COLO829 (cell line): ENCODE data around the gene XPNPEP2.
"Not testable (repeated sequence)": the region's sequence is repeated elsewhere in the genome, so short reads cannot be mapped to it uniquely, and the experiment has no call there.

Source experiments
- DNase-seq: peaks from one replicate; pipeline ENCODE4 v3.0.0; 2012; ENCODE audit warnings: low spot score

XPNPEP2 gene

DNA sequence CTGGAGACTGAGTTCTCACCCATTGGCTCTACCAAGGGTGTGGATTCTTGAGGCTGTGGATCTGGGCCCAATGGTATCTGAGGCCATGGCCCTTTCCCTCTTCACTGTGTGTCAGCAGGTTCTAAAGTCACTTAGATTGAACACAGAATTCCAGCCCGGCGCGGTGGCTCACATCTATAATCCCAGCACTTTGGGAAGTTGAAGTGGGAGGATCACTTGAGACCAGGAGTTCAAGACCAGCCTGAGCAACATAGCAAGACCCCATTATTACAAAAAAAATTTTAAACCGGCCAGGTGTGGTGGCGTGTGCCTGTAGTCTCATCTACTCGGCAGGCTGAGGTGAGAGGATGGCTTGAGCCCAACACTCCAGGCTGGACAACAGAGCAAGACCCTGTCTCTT is 18.0 kb upstream of the XPNPEP2 start:
- DNase-seq: no peak

DNA sequence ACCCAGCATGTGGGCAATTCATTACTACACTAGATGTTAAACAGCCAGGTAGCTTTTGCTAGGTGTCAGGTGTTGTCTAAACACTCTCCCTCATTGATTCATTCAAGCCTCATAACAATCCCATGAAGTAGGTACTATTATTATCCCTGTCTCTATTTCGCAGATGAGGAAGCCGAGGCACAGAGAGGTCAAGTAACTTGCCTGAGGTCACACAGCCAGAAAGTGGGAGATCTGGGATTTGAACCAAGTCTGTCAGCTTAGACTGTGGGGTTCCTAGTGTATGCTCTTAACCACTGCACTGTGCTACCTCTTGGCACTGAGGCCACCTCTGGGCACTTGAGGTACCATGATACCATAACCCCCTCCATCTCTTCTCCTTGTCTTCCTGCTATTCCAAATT is 17.4 kb upstream of the XPNPEP2 start:
- DNase-seq: no peak

DNA sequence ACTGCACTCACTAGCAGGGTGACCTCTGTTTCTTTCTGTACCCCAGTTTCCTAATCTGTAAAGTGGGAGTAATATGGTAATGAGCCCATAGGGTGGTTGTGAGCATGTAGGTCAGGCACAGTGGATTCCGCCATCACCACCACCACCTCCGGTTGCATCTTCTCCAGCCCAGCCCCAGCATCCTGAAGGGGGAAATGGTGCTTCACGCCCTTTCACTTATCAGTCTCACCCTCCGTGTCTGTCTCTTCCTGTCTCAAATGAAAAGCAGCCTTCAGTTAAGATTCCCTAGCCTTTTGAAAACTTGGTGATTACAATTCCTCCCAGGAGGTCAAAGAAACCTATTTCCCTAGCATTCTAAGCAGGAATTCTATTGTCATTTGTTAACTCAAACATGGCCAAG is 16.9 kb upstream of the XPNPEP2 start:
- DNase-seq: no peak

DNA sequence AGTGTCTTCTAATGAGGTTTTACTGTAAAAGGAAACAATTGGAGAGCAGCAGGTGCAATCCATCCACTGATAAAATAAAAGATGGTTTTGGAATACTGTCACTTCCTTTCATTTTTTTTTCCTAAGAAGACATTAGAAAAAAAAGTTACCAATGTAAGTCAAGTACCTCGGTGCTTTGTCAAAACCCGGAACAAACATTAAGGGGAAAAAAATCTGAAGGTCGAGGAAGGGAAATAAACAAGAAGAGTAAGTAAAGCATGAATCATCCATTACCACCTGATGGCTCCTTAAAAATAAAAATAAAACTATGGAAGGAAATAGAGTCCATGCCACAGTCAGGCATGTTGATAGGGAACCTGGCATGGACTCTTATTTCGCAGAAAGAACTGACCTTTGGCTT is 15.3 kb upstream of the XPNPEP2 start:
- no peak for DNase-seq

DNA sequence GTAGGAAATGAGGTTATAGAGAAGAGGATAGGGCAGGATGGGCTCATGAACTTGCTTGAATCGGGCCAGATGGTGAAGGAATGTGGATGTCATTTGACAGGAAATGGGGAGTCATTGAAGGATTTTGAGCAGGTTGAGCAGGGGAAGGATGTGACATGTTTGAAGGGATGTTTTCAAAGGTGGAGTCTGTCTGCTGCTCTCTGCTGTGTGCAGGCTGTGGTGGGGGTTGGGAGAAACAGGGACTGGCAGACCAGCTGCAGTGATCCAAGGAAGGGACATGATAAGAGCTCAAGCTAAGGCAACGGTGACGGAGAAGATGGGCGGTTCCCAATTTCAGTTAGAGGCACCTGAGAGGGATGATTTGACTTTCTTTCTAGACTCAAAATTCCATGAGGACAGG is 14.0 kb upstream of the XPNPEP2 start:
- no peak for DNase-seq

DNA sequence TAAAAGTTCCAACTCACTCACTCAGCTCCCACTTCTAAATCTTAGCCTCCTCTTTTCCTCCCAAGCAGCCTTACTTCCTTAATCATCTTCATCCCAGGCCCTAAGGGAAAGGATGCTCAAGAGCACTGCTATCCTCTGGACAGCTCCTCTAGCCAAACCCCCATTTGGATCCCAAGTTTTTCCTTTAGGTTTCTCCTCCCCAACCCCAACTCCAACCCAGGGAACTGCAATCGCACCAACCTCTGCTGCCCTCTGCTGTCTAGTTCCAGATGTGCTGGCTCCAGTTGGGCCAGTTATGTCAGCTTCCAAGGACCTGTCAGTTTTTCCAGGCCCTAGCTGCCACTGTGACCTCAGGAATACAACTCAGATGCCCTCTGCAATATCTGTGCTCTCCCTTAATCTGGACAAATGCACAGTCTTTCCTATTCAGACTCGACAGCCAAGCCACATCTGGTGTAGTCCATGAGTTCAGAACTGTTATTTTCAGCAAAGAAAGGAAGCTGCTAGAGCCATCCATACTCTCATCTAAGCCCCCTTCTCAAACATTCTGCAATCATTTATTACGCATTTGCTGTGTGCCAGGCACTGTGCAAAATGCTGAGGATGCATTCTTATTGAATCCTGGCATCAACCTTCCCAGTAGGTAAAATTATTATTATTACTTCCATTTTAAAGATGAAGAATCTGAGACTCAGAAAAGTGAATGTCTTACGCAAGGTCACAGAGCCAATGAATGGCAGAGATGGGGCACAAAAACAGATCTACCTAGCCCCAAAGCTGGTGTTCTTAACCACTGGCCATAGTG is 12.3 kb upstream of the XPNPEP2 start:
- DNase-seq: peak; percentile 43

DNA sequence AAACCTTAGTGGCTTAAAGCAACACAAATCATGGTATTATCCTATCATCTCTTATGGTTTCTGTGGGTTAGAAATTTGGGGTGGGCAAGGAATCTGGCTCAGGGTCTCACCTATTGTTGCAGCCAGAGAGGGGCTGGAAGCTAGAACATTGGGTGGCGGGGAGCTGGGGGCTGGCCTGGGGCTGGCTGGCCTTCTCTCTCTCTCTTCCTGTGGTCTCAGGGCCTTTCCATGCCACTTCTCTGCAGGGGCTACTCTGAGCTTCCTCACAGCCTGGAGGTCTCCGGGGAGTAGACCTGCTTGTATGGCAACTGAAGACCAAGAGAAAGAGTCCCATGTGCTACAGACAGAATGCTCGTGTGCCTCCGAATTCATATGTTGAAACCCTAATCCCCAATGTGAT is 10.7 kb upstream of the XPNPEP2 start:
- no peak for DNase-seq

DNA sequence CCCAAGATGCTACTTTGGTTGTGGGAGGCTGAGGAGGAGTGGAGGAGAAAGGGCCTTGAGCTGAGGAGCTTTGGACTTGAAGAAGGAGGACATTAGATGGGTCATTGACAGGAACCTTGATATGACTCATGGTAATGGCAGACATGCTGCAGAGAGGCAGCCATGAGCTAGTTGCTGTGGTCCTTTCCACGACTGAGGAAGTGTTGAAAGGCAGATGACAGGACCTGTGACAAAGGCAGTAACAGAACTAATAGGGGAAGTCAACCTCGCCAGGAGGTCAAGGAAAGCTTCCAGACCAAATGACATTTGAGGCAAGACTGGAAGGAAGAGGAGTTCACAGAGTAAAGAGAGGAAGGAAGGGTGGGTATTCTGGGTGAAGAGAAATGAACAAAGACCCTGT is 7.6 kb upstream of the XPNPEP2 start:
- no peak for DNase-seq

DNA sequence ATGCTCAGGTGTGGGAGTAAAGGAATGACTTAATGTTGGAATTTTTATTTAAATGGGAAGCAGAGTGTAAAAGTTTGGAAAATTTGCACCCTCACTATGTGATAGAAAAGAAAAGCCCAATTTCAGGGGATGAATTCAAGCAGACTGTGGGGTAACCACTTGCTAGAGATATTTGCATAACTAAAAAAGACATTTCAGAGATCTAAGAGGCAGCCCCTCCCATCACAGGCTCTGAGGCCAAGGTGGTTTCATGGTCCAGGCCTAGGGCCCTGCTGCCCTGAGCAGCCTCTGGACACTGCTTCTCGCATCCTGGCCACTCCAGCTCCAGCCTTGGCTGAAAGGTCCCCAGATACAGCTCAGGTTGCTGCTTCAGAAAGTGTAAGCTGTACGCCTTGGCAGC is 5.9 kb upstream of the XPNPEP2 start:
- no peak for DNase-seq

DNA sequence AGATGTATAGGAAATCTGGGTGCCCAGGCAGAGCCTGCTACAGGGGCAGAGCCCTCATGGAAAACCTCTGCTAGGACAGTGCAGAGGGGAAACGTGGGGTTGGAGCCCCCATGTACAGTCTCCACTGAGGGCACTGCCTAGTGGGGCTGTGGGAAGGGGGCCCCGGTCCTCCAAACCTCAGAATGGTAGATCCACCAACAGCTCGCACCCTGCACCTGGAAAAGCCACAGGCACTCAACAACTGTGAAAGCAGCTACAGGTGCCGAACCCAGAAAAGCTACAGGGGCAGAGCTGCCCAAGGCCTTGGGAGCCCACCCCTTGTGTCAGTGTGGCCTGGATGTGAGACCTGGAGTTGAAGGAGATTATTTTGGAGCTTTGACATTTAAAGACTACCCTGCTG is 5.4 kb upstream of the XPNPEP2 start:
- DNase-seq: no peak

DNA sequence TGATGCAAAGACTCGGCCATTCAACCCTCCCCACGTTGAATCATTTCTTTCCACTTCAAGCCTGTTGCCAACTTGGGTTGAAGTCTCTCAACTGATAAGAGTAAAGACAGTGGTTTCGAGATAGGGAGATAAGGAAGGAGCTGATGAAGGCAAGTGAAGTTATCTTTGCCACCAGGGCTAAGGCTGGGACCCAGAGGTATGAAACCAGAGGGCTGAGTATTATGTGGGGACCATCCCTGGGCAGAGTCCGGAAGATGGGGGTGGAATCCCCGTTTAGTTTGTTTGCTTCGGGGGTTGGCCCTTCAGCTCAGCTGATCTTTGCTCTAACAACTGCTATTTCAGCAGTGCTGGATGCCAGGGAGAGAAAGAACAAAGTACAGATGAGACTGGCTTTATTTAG is 2.3 kb upstream of the XPNPEP2 start:
- DNase-seq: no peak

DNA sequence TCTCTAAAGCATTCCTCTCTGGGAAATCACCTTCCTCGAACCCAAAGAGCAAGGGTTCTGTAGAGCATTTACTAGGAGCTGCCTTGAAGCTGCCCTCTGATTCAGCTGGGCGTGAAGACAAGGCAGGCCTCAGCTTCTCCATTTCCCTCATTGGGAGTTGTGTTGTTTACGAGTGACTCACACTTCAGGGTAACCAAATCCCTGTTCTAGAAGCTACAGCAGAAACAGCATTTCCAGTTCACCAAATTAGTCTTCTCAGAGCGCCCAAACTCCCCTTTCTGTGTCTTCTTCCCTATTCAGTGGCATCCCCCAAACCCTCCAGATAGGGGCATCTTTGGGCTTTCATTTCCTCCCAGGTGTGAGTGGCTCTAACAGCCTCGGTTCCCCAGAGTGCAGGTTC is 863 bp upstream of the XPNPEP2 start:
- DNase-seq: no peak

DNA sequence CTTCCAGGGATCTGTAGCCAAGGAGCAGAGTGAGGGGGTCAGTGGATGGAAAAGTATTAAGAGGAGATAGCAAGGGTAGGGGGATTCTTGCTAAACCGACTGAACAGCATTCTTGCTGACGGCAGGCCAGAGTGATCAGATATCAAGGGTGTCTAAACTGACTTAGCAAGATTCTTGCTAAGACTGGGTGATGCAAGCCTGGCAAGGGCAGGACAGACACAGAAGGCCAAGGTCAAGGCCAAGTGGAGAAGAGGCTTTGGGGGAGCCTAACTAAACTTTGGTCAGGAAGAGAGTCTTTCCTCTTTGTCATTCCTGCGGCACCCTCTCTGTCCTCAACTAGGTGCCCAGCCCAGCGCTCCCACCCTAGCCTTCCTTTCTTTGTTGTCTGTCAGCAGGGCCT is 799 bp downstream of the XPNPEP2 start:
- DNase-seq: no peak

DNA sequence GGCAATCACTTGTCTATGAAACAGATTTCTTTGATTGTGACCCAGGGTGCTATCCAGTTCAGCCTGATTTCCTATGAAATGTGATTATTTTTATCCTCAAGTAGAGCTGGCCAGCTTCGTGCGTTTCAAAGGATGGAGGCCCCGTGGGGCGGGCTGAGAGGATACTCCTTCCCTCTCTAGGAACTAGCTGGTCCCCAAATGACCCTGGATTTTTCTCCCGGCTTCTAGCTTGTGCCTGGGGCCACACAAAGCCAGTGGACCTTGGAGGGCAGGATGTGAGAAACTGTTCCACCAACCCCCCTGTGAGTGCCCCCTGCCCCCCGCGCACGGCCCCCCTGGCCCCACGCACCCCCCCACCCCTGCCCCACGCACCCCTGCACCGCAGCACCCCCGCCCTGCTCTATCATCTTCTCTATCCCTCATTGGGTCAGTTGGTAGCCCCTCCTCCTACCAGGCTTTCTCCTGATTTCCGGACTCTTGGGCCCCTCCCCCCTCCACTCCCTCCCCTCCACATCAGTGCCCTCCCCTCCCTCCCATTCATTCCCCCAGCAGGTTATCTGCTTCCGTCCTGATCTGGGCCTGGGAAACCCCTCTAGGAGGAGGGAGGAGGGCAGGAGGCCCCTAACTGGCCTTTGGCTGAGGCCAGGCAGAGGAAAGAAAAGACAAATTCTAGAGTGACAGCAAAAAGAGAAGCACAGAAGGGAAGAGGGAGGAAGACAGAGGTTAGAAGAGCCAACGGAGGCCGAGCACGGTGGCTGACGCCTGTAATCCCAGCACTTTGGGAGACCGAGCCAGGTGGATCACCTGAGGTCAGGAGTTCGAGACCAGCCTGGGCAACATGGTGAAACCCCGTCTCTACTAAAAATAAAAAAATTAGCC is 3.3 kb downstream of the XPNPEP2 start:
- no peak for DNase-seq

DNA sequence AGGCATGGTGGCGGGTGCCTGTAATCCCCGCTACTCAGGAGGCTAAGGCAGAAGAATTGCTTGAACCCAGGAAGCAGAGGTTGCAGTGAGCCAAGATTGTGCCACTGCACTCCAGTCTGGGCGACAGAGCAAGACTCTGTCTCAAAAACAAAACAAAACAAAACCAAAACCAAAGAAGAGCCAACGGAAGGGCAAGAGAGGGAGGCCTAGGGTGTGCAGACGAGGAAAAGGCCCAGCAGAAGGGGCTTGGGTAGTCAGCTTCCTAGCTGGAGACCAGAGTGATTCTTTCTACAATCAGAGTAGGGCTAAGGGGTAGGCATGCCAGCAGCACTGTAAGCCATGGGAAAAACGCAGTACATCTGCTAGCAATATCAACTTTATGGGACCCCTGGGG is 4.0 kb downstream of the XPNPEP2 start:
- not testable (repeated sequence) for DNase-seq

DNA sequence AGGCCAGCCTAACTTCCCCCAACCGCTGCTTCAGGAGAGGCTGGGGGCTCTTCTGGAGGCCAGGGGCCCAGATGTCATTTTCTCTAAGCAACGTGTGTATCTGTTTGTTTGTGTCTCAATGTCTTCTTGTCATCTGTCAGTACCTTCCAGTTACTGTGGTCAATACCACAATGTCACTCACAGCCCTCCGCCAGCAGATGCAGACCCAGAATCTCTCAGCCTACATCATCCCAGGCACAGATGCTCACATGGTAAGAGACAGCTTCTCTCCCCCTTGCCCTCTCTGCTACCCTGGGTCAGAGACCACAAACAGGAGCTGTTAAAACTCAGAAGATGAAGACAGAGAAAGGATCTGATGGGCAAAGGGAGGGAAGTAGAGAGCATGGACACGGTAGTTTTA is 5.0 kb downstream of the XPNPEP2 start:
- no peak for DNase-seq

DNA sequence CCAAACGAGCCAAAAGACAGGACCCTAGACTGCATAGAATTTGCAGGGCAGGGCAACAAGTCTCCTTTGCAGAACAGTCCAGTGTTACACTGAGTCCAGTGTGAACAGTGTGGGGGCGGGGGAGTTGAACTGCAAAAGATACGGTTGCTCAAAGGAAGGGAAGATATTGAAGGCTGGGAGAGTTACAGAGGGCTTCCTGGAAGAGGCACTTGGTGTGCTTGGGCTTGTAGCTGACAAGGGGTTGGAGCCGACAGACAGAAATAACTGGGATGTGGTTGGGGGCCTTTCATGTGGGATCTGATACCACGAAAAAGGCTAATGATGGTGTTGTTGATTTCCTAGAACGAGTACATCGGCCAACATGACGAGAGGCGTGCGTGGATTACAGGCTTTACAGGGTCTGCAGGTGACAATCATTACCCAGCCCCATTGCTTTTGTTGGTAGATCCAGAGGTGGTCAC is 6.1 kb downstream of the XPNPEP2 start:
- no peak for DNase-seq

DNA sequence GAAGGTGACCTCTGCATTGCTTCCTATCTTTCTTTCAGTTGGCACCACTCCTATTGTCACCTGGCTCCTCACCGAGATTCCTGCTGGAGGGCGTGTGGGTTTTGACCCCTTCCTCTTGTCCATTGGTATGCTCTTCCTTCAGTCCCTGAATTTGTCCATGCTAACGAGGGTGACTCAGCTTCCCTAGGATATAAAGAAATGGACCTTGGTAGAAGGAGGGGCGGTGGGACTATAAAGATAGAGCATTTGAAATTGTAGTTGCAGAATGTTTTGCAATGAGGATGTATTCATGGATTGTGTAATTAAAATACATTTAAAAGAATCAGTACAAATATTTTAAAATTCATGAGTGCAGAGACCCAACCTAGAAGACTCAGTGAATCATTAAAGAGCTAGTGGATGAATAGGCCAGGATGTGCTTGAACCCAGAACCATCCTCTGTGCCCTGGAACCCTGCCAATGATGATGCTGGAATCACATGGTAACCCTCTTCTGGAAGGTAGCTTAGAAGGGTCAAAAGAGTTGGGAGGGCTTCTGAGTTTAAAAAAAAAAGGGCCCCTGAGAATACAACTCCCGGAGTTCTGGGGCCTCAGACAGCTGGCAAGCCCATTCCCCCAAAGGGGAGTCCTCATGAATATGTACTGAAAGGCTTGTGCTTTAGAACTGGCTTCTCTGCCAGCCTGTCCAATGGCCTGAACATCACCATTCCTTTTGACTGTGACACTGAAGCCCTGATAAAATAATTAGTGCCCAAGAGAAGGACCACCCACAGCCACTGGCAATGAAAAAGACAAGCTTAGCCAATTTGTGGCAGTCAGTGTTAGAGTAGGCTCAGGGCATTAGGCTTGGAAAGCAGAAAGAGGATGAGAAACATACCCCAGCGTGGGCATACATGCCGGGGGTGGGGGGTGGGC is 8.0 kb downstream of the XPNPEP2 start:
- no peak for DNase-seq

DNA sequence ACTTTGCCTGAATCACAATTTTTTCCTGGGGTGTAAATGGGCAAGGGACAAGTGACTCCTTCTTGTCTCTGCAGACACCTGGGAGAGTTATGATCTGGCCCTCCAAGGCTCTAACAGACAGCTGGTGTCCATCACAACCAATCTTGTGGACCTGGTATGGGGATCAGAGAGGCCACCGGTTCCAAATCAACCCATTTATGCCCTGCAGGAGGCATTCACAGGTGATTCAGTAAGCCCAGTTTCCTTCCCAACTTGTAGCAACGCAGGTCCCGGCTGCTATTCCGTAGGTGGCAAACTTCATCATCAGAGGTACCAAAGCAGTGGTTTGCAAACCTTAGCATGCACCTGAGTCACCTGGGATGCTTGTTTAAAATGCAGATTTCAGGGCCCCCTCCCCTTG is 8.8 kb downstream of the XPNPEP2 start:
- no peak for DNase-seq

DNA sequence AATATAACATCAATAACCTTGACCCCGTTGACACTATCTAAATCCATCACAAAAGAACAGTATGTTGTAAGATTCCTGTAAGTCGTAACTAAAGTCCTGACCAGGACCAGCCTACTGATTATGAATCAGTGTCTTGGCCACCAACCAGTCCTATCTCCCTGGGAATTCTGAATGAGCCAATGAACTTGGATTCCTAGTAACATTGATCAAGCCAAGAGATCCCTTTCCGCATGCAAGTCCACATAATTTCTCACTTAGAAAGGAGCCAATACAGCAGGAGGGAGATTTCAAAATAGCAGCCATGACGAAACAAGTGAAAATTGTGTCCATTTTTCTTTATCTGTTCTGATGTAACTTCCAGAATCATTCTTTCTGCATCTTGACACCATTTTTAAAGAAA is 9.5 kb downstream of the XPNPEP2 start:
- no peak for DNase-seq

DNA sequence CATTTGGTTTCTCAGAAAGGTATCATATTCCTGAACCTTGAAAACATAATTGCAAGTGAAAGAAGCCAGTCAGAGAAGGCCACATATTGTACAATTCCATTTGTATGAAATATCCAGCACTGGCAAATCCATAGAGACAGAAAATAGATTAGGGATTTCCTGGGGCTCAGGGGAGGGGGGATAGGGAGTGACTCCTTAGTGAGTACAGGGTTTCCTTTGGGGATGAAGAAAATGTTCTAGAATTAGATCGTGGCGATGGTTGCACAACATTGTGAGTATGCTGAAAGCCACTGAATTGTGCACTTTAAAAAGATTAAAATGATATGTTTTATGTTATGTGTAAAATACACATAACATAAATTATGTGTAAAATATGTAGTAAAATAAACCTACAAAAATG is 10.3 kb downstream of the XPNPEP2 start:
- DNase-seq: no peak

DNA sequence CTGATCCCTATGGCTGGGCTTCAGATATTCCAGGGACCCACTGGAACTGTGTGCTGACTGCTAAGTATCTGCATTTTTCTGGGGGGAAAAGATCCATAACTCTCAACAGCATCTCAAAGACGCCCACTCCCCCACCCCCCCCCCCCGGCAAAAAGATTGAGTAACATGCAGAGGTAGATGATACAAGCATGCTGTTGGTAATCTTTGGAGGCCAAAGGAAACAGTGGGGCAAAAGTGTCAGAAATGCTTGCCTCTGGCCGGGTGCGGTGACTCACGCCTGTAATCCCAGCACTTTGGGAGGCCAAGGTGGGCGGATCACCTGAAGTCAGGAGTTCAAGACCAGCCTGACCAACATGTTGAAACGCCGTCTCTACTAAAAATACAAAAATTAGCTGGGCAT is 12.2 kb downstream of the XPNPEP2 start:
- no peak for DNase-seq
